ENCODE data around the gene NXPH1.

GRCh38 chr7:8778459-8778858, 345.1 kb downstream of the NXPH1 start:
- TF ChIP-seq CTCF (IDR thresholded peaks at IDR 0.05), result no peak
- no peak for TF ChIP-seq POLR2A (IDR thresholded peaks at IDR 0.05)
